ENCODE results near the gene MINDY4.

The MINDY4 gene

DNA sequence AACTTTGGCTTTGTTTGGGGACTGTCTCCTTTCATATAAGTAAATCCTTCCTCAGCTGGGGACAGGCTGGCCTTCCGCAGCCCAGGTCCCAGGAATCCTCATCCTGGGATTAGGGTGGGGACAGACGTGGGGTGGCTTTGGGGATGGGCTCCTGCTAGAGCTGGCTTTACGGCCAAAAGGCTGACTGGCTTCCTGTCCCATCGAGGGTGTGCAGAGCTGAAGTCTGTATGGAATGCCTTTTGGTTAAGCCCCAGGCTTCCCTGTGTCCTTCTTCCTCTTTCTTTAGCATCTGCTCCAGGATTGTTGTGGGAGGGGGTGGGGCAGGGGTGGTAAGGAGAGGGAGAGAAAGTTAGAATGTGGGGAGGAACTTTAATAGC is 81.1 kb downstream of the MINDY4 start:
- no peak overlapping the region for H3K4me2 ChIP-seq (ENCODE audit: low read length)
- H3K9me3 ChIP-seq (replicated peaks; ENCODE audit: low read length), result no peaks in the 10 kb centered on the region
- H3K36me3 ChIP-seq (ENCODE audit: insufficient read depth, low read length), result no peaks in the 10 kb centered on the region
- H3K4me1 ChIP-seq (ENCODE audit: control insufficient read depth, insufficient read depth, low read length), result no peaks in the 10 kb centered on the region
- H3K4me3 ChIP-seq (ENCODE audit: low read length), result no peak overlapping the region
- no peaks in the 10 kb centered on the region for H3K27me3 ChIP-seq (ENCODE audit: control insufficient read depth, insufficient read depth, low read length)
- H3K9ac ChIP-seq (ENCODE audit: low read depth, low read length), result no peak overlapping the region

DNA sequence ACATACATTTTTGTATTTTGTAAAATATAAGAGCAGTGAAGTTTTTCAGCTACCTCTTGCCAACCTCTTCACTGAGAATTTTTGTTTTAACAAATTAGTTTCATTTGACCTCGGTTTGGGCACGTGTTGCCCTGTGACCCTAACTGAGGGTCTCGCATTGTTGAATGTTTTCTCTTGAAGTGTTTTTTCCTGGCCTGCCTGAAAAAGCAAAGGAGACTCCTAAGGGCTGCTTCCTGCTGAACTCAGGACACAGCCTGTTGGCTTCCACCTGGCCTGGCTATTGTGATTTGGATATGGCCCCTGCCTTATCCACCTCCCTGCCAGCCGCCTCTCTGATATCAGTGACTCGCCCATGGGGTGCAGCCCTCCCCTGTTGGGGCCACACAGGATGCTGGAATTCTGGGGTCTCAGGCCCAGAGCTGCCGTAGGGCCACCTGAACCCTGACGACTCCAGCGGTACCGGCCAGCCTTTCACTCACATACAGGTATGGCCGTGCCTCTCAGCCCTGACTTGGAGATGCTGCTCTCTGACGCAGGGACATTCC is 81.6 kb downstream of the MINDY4 start:
- Histone ChIP-seq H3K9ac (ENCODE audit: low read depth, low read length) (no peak overlapping the region), H3K4me1 (ENCODE audit: control insufficient read depth, insufficient read depth, low read length) (no peaks in the 10 kb centered on the region), H3K9me3 (replicated peaks; ENCODE audit: low read length) (no peaks in the 10 kb centered on the region), H3K36me3 (ENCODE audit: insufficient read depth, low read length) (no peaks in the 10 kb centered on the region), H3K27me3 (ENCODE audit: control insufficient read depth, insufficient read depth, low read length) (no peaks in the 10 kb centered on the region), H3K4me3 (ENCODE audit: low read length) (no peak overlapping the region), H3K4me2 (ENCODE audit: low read length) (no peak overlapping the region)

GRCh38 chr7:30853576-30853975 is 82.4 kb downstream of the MINDY4 start:
- Histone ChIP-seq H3K4me3 (ENCODE audit: low read length) (no peak overlapping the region), H3K4me1 (ENCODE audit: control insufficient read depth, insufficient read depth, low read length) (no peaks in the 10 kb centered on the region), H3K27me3 (ENCODE audit: control insufficient read depth, insufficient read depth, low read length) (no peaks in the 10 kb centered on the region), H3K9me3 (replicated peaks; ENCODE audit: low read length) (no peaks in the 10 kb centered on the region), H3K36me3 (ENCODE audit: insufficient read depth, low read length) (no peaks in the 10 kb centered on the region), H3K9ac (ENCODE audit: low read depth, low read length) (no peak overlapping the region), H3K4me2 (ENCODE audit: low read length) (no peak overlapping the region)

- Histone ChIP-seq H3K27me3 (ENCODE audit: control insufficient read depth, insufficient read depth, low read length) (no peaks in the 10 kb centered on the region), H3K4me3 (ENCODE audit: low read length) (no peak overlapping the region), H3K36me3 (ENCODE audit: insufficient read depth, low read length) (no peaks in the 10 kb centered on the region), H3K9me3 (replicated peaks; ENCODE audit: low read length) (no peaks in the 10 kb centered on the region), H3K9ac (ENCODE audit: low read depth, low read length) (no peak overlapping the region), H3K4me2 (ENCODE audit: low read length) (no peak overlapping the region), H3K4me1 (ENCODE audit: control insufficient read depth, insufficient read depth, low read length) (no peaks in the 10 kb centered on the region)
These were observed 84.7 kb downstream of the MINDY4 start for GRCh38 chr7:30855936-30856335.

DNA sequence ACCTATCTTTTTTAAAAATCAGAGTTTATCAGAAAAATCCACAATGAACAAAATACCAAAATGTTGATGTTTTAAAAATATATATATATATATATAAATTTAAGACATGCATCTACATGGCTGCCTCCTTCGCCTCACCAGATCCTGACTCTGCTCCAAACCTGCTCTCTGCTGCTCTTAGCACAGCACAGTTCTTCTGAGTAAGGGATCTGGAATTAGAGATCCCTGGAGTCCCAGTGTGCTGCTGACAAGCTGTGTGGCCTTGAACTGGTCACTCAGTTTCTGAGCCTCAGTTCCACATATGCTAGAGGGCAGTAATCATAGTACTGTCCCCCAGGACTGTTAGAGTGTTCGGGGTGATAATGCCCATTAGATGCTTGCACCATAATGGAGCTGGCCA is 87.4 kb downstream of the MINDY4 start:
- no peaks in the 10 kb centered on the region for H3K27me3 ChIP-seq (ENCODE audit: control insufficient read depth, insufficient read depth, low read length)
- H3K4me3 ChIP-seq (ENCODE audit: low read length), result no peak overlapping the region
- H3K4me1 ChIP-seq (ENCODE audit: control insufficient read depth, insufficient read depth, low read length), result no peaks in the 10 kb centered on the region
- no peak overlapping the region for H3K4me2 ChIP-seq (ENCODE audit: low read length)
- H3K36me3 ChIP-seq (ENCODE audit: insufficient read depth, low read length), result no peaks in the 10 kb centered on the region
- H3K9me3 ChIP-seq (replicated peaks; ENCODE audit: low read length), result no peaks in the 10 kb centered on the region
- no peak overlapping the region for H3K9ac ChIP-seq (ENCODE audit: low read depth, low read length)

DNA sequence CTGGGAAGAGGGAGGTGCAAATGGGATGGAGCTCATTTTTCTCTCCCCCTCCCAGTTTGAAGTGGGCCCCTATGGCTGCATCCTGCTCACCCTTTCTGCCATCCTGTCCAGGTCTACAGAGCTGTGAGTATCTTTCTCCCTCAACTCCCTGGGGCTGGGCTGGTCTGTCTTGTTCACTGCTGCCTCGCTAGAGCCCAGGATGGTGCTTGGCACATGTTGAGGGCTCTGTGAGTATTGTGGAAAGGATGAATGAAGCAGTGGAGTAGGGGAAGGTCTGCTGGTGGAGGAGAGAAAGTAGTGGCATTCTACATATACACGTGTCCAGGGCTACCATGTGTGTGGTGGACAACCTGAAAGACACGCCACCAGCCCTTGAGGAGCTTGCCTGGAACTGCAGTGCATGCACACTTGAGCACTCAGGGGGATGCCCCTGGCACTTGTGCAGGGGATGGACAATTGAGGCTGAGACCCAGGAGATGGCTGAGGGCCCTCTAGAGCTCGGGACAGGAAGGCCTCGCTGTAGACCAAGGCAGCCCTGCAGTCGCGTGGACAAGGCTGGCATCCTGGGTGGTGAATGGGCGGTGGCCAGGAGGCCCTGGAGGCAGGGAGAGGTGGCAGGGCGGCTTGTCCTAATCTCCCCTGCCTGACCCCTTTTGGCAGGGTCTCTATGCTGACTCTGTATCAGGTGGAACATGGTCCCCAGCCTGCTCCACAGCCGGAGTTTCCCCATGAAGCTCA is 88.2 kb downstream of the MINDY4 start:
- no peaks in the 10 kb centered on the region for H3K27me3 ChIP-seq (ENCODE audit: control insufficient read depth, insufficient read depth, low read length)
- H3K4me2 ChIP-seq (ENCODE audit: low read length), result no peak overlapping the region
- H3K36me3 ChIP-seq (ENCODE audit: insufficient read depth, low read length), result no peaks in the 10 kb centered on the region
- H3K9ac ChIP-seq (ENCODE audit: low read depth, low read length), result no peak overlapping the region
- H3K4me1 ChIP-seq (ENCODE audit: control insufficient read depth, insufficient read depth, low read length), result no peaks in the 10 kb centered on the region
- H3K4me3 ChIP-seq (ENCODE audit: low read length), result no peak overlapping the region
- no peaks in the 10 kb centered on the region for H3K9me3 ChIP-seq (replicated peaks; ENCODE audit: low read length)

DNA sequence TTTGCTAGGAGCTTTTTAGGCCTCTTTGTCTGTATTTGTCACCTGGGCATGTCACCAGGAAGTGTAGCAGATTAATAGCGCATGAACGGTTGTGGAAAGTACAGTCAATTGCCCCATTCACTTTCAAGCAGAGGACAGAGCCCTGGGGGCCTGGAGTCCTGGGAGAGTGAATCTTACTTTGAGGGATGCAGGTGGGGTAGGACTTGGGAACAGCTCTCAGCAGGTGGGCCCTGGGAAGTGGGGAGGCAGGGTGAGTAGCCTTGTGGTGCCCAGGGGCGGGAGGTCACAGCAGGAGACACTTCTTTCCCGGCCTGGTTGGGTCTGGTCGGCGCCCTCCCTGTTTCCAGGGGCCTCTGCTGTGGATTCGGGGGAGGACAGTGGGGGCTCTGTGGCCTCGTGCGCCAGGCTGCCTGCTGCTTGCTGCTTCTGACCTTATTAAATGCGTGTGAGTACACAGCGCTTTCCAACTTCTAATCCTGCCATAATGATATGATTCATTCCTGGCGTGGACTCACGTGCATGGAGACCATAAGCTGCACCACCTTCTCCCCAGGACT is 88.8 kb downstream of the MINDY4 start:
- Histone ChIP-seq H3K4me2 (ENCODE audit: low read length) (no peak overlapping the region), H3K27me3 (ENCODE audit: control insufficient read depth, insufficient read depth, low read length) (no peaks in the 10 kb centered on the region), H3K4me1 (ENCODE audit: control insufficient read depth, insufficient read depth, low read length) (no peaks in the 10 kb centered on the region), H3K9ac (ENCODE audit: low read depth, low read length) (no peak overlapping the region), H3K9me3 (replicated peaks; ENCODE audit: low read length) (no peaks in the 10 kb centered on the region), H3K36me3 (ENCODE audit: insufficient read depth, low read length) (no peaks in the 10 kb centered on the region), H3K4me3 (ENCODE audit: low read length) (no peak overlapping the region)

DNA sequence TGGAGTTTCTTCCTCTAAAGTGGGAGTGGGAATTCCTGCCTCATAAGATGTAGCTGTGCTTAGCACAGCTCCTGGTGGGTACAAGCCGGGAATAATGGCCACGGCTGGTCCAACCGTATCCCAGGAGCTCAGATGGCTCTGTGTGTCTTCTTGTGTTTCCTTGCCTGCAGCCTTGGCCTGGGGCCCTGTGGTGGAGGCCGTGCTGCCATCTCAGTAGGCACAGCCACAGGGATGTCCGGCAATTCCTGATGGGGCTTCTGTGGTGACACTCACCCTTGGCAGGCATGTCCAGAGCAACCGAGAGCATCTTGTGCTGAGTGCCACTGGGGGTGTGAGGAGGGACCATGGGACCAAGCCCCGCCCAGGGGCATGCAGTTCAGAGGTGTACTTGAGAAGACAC is 90.4 kb downstream of the MINDY4 start:
- no peaks in the 10 kb centered on the region for H3K9me3 ChIP-seq (replicated peaks; ENCODE audit: low read length)
- H3K4me3 ChIP-seq (ENCODE audit: low read length), result no peak overlapping the region
- no peak overlapping the region for H3K9ac ChIP-seq (ENCODE audit: low read depth, low read length)
- no peaks in the 10 kb centered on the region for H3K27me3 ChIP-seq (ENCODE audit: control insufficient read depth, insufficient read depth, low read length)
- no peaks in the 10 kb centered on the region for H3K36me3 ChIP-seq (ENCODE audit: insufficient read depth, low read length)
- H3K4me2 ChIP-seq (ENCODE audit: low read length), result no peak overlapping the region
- H3K4me1 ChIP-seq (ENCODE audit: control insufficient read depth, insufficient read depth, low read length), result no peaks in the 10 kb centered on the region

- Histone ChIP-seq H3K27me3 (ENCODE audit: control insufficient read depth, insufficient read depth, low read length) (no peaks in the 10 kb centered on the region), H3K4me3 (ENCODE audit: low read length) (no peak overlapping the region), H3K4me2 (ENCODE audit: low read length) (no peak overlapping the region), H3K4me1 (ENCODE audit: control insufficient read depth, insufficient read depth, low read length) (no peaks in the 10 kb centered on the region), H3K9me3 (replicated peaks; ENCODE audit: low read length) (no peaks in the 10 kb centered on the region), H3K36me3 (ENCODE audit: insufficient read depth, low read length) (no peaks in the 10 kb centered on the region), H3K9ac (ENCODE audit: low read depth, low read length) (no peak overlapping the region)
These were observed 91.9 kb downstream of the MINDY4 start for GRCh38 chr7:30862995-30863705.

GRCh38 chr7:30863706-30864035 is 92.5 kb downstream of the MINDY4 start:
- H3K4me3 ChIP-seq (ENCODE audit: low read length), result no peak overlapping the region
- H3K9ac ChIP-seq (ENCODE audit: low read depth, low read length), result no peak overlapping the region
- no peaks in the 10 kb centered on the region for H3K9me3 ChIP-seq (replicated peaks; ENCODE audit: low read length)
- no peak overlapping the region for H3K4me2 ChIP-seq (ENCODE audit: low read length)
- no peaks in the 10 kb centered on the region for H3K27me3 ChIP-seq (ENCODE audit: control insufficient read depth, insufficient read depth, low read length)
- H3K36me3 ChIP-seq (ENCODE audit: insufficient read depth, low read length), result no peaks in the 10 kb centered on the region
- no peaks in the 10 kb centered on the region for H3K4me1 ChIP-seq (ENCODE audit: control insufficient read depth, insufficient read depth, low read length)

DNA sequence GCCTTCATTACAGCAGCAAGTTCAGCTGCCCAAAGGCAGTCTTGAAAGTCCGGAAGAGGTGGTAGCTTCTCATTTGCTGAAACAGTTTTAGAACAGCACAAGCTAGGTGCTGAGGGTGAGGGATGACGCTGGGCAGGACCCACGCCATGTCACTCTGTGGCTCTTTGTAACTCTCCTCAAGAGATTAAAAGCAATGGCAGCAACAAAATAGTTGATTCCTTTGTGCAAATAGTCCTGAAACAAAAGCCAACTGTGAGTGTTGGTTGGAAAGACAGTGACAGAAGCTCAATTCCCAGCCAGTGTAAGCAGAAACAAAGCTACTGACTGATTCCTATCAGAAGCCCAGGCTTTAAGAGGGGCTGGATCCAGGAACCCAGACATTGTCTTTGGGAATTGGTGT is 92.9 kb downstream of the MINDY4 start:
- Histone ChIP-seq H3K27me3 (ENCODE audit: control insufficient read depth, insufficient read depth, low read length) (no peaks in the 10 kb centered on the region), H3K36me3 (ENCODE audit: insufficient read depth, low read length) (no peaks in the 10 kb centered on the region), H3K4me1 (ENCODE audit: control insufficient read depth, insufficient read depth, low read length) (no peaks in the 10 kb centered on the region), H3K4me3 (ENCODE audit: low read length) (no peak overlapping the region), H3K4me2 (ENCODE audit: low read length) (no peak overlapping the region), H3K9me3 (replicated peaks; ENCODE audit: low read length) (no peaks in the 10 kb centered on the region), H3K9ac (ENCODE audit: low read depth, low read length) (no peak overlapping the region)

GRCh38 chr7:30865076-30865475 is 93.9 kb downstream of the MINDY4 start:
- no peaks in the 10 kb centered on the region for H3K36me3 ChIP-seq (ENCODE audit: insufficient read depth, low read length)
- H3K9ac ChIP-seq (ENCODE audit: low read depth, low read length), result no peak overlapping the region

More at GRCh38 chr7:30865076-30865475, 93.9 kb downstream of the MINDY4 start:
- Histone ChIP-seq H3K9me3 (replicated peaks; ENCODE audit: low read length) (no peaks in the 10 kb centered on the region), H3K27me3 (ENCODE audit: control insufficient read depth, insufficient read depth, low read length) (no peaks in the 10 kb centered on the region), H3K4me3 (ENCODE audit: low read length) (no peak overlapping the region), H3K4me1 (ENCODE audit: control insufficient read depth, insufficient read depth, low read length) (no peaks in the 10 kb centered on the region), H3K4me2 (ENCODE audit: low read length) (no peak overlapping the region)

Measured in skeletal muscle satellite cell (primary cell).